ENCODE measurements around the gene CRYBA4. TPM values are rescaled to one million over a fixed set of nuclear protein-coding genes. Genes with fewer than 3 reads are reported as not detected.

The CRYBA4 gene
- total and polyA plus RNA-seq, 10 of the 15 experiments (the other 5 are each of a cell fraction or from before 2014, with no cell fraction given), result 0.12 to 0.17 TPM; not detected in 8

DNA sequence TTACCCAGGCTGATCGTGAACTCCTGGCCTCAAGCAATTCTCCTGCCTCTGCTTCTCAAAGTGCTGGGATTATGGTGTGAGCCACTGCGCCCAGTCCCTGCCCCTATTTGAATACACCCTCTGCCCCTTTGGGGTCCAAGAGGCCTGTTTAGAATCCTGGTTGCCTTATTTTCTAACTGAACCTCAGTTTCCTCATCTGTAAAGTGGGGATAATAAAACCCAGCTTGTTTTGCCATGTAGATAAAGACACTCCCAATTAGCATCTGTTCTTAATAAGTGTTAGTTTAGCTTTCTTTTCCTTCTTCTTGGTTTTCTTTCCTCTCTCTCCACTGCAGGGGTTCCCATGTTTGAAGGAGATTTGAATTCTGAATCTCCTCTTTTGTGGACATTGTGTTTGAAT lies 40.4 kb downstream of the CRYBA4 start:
- DNase-seq (ENCODE audit: low read depth, low spot score), result no peak

DNA sequence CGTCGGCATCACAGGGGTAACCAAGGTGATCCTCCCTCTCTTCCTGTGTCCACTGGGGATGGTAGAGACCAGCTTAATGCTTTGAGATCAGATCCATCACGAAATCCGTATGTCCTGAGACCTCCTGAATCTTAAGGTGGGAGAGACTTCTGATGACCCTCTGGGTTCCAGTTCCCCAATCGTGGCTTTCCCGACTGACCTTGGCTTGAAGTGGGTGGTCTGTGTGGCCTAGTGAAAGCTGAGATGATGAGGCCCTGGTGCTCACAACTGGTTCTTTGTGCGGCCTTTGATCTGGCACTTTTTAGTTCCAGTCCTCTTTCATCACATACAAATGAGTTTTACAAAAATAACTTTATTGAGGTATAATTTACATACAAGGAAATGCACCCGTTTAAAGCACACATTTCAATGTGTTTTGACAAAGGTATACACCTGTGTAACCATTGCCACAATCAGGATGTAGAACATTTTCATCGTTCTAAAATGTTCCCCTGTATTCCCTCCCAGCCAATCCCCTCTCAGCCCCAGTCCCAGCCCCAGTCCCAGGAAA lies 41.7 kb downstream of the CRYBA4 start:
- no TSS peak for BruUV-seq (replicated peaks)
- ChIA-PET RAD21 (ENCODE audit: unreplicated experiment) (interaction anchor here (1.5 kb wide), 1 partner anchor 181 kb away, joined by 3 read pairs; no protein-coding TSS in a partner anchor), CTCF (interaction anchor here (0.6 to 5.4 kb wide), 7 partner anchors 11 to 296 kb away, joined by 3 to 44 read pairs (median 12); partner anchors contain the start of genes HPS4 and SRRD), POLR2A (interaction anchor here (0.6 to 1.0 kb wide), 2 partner anchors 9 to 143 kb away, joined by 3 to 5 read pairs; no protein-coding TSS in a partner anchor), SMC1A (ENCODE audit: uncharacterized antibody, unreplicated experiment) (interaction anchor here (1.1 kb wide), 1 partner anchor 204 kb away, joined by 3 read pairs; no protein-coding TSS in a partner anchor)
- Histone ChIP-seq H3K9me3 (replicated peaks; ENCODE audit: control insufficient read depth, insufficient read depth, low read length) (no peaks in the 10 kb centered on the region), H3K9ac (ENCODE audit: control insufficient read depth, insufficient read depth, low read length) (no peak overlapping the region), H3K79me2 (ENCODE audit: control insufficient read depth, insufficient read depth, low read length) (no peaks in the 10 kb centered on the region), H3K36me3 (ENCODE audit: control insufficient read depth in 2 of 2, insufficient read depth in 2 of 2, low read length in 1 of 2) (no peaks in the 10 kb centered on the region), H3K4me2 (ENCODE audit: control insufficient read depth, insufficient read depth) (no peak overlapping the region), H3K4me3 (no peak overlapping the region), H3K27me3 (replicated peaks in 1 of 2; ENCODE audit: control insufficient read depth in 2 of 2, insufficient read depth in 2 of 2, low read length in 1 of 2) (no peaks in the 10 kb centered on the region), H4K20me1 (ENCODE audit: control insufficient read depth, insufficient read depth) (no peaks in the 10 kb centered on the region), H3K4me1 (ENCODE audit: control insufficient read depth, insufficient read depth, low read length) (peaks cover 29% of the 10 kb centered on the region), H2AFZ (ENCODE audit: control insufficient read depth, low read depth, low read length) (peak overlapping the region; percentile 6; the same call in 1 of the 2 replicates), H3K27ac (ENCODE audit: control insufficient read depth, insufficient read depth) (no peak overlapping the region)
- FAIRE-seq (no peak), ATAC-seq (no peak), DNase-seq (ENCODE audit: low read depth, low spot score) (no peak)
- in situ Hi-C loops (cut with MboI), result no loop called here
- 24% methylated on average over 9 of the region's 9 CpGs for WGBS (ENCODE audit: insufficient coverage, insufficient replicate concordance, low lambda C conversion rate, missing lambda C conversion rate)
- intact Hi-C loops (cut with micrococcal nuclease; ENCODE audit: unreplicated experiment), result no loop called here
- TF ChIP-seq, protein P1, sequence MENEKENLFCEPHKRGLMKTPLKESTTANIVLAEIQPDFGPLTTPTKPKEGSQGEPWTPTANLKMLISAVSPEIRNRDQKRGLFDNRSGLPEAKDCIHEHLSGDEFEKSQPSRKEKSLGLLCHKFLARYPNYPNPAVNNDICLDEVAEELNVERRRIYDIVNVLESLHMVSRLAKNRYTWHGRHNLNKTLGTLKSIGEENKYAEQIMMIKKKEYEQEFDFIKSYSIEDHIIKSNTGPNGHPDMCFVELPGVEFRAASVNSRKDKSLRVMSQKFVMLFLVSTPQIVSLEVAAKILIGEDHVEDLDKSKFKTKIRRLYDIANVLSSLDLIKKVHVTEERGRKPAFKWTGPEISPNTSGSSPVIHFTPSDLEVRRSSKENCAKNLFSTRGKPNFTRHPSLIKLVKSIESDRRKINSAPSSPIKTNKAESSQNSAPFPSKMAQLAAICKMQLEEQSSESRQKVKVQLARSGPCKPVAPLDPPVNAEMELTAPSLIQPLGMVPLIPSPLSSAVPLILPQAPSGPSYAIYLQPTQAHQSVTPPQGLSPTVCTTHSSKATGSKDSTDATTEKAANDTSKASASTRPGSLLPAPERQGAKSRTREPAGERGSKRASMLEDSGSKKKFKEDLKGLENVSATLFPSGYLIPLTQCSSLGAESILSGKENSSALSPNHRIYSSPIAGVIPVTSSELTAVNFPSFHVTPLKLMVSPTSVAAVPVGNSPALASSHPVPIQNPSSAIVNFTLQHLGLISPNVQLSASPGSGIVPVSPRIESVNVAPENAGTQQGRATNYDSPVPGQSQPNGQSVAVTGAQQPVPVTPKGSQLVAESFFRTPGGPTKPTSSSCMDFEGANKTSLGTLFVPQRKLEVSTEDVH (IDR thresholded peaks at IDR 0.05; ENCODE audit: low read depth, partially characterized antibody), result no peak
- TF ChIP-seq MEF2A (IDR thresholded peaks at IDR 0.05; ENCODE audit: insufficient read depth, low read depth, low read length), result no peak
- TF ChIP-seq, protein P2, sequence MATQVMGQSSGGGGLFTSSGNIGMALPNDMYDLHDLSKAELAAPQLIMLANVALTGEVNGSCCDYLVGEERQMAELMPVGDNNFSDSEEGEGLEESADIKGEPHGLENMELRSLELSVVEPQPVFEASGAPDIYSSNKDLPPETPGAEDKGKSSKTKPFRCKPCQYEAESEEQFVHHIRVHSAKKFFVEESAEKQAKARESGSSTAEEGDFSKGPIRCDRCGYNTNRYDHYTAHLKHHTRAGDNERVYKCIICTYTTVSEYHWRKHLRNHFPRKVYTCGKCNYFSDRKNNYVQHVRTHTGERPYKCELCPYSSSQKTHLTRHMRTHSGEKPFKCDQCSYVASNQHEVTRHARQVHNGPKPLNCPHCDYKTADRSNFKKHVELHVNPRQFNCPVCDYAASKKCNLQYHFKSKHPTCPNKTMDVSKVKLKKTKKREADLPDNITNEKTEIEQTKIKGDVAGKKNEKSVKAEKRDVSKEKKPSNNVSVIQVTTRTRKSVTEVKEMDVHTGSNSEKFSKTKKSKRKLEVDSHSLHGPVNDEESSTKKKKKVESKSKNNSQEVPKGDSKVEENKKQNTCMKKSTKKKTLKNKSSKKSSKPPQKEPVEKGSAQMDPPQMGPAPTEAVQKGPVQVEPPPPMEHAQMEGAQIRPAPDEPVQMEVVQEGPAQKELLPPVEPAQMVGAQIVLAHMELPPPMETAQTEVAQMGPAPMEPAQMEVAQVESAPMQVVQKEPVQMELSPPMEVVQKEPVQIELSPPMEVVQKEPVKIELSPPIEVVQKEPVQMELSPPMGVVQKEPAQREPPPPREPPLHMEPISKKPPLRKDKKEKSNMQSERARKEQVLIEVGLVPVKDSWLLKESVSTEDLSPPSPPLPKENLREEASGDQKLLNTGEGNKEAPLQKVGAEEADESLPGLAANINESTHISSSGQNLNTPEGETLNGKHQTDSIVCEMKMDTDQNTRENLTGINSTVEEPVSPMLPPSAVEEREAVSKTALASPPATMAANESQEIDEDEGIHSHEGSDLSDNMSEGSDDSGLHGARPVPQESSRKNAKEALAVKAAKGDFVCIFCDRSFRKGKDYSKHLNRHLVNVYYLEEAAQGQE (IDR thresholded peaks at IDR 0.05; ENCODE audit: low read depth, low read length), result no peak

More for the DNA sequence above, 40.4 kb downstream of the CRYBA4 start:
- H3K79me2 ChIP-seq (ENCODE audit: control insufficient read depth, insufficient read depth, low read length), result no peaks in the 10 kb centered on the region
- no peak overlapping the region for H3K4me3 ChIP-seq
- in situ Hi-C loops (cut with MboI), result no loop called here
- H3K4me1 ChIP-seq (ENCODE audit: control insufficient read depth, insufficient read depth, low read length), result peaks cover 36% of the 10 kb centered on the region
- WGBS (ENCODE audit: insufficient coverage, insufficient replicate concordance, low lambda C conversion rate, missing lambda C conversion rate), result 100% methylated on average over 2 of the region's 2 CpGs
- intact Hi-C loops (cut with micrococcal nuclease; ENCODE audit: unreplicated experiment), result no loop called here
- ATAC-seq (no peak), FAIRE-seq (no peak)
- no peaks in the 10 kb centered on the region for H4K20me1 ChIP-seq (ENCODE audit: control insufficient read depth, insufficient read depth)
- 0 out of 4 replicates have a peak, but pooled peaks cover 0 to 4% of the 10 kb centered on the region in 2 experiments for H3K27me3 ChIP-seq (replicated peaks in 1 of 2; ENCODE audit: control insufficient read depth in 2 of 2, insufficient read depth in 2 of 2, low read length in 1 of 2)
- ChIA-PET CTCF (interaction anchor here (0.7 to 5.4 kb wide), 3 partner anchors 12 to 295 kb away, joined by 3 to 44 read pairs (median 7); no protein-coding TSS in a partner anchor), SMC1A (ENCODE audit: uncharacterized antibody, unreplicated experiment) (interaction anchor here (0.6 to 1.2 kb wide), 5 partner anchors 10 to 1844 kb away, joined by 3 to 4 read pairs (median 3); no protein-coding TSS in a partner anchor), RAD21 (ENCODE audit: unreplicated experiment) (interaction anchor here (1.5 kb wide), 1 partner anchor 180 kb away, joined by 3 read pairs; no protein-coding TSS in a partner anchor), POLR2A (no interaction called here)
- BruUV-seq (replicated peaks), result no TSS peak
- H3K9me3 ChIP-seq (replicated peaks; ENCODE audit: control insufficient read depth, insufficient read depth, low read length), result no peaks in the 10 kb centered on the region
- no peak overlapping the region for H3K9ac ChIP-seq (ENCODE audit: control insufficient read depth, insufficient read depth, low read length)
- no peak overlapping the region for H2AFZ ChIP-seq (ENCODE audit: control insufficient read depth, low read depth, low read length)
- no peaks in the 10 kb centered on the region for H3K36me3 ChIP-seq (ENCODE audit: control insufficient read depth in 2 of 2, insufficient read depth in 2 of 2, low read length in 1 of 2)
- TF ChIP-seq SIX5 (IDR thresholded peaks at IDR 0.05; ENCODE audit: low read depth, low read length, severe bottlenecking) (no peak), POLR2A (IDR thresholded peaks at IDR 0.05; ENCODE audit: low read depth, low read length) (no peak), CBX3 (IDR thresholded peaks at IDR 0.05; ENCODE audit: borderline replicate concordance, low read depth) (no peak), NBN (IDR thresholded peaks at IDR 0.05) (no peak), RFX5 (IDR thresholded peaks at IDR 0.05; ENCODE audit: low read depth, low read length) (no peak), POLR2AphosphoS5 (IDR thresholded peaks at IDR 0.05; ENCODE audit: low read length) (no peak), ZNF207 (IDR thresholded peaks at IDR 0.05; ENCODE audit: borderline replicate concordance) (no peak), KLF5 (IDR thresholded peaks at IDR 0.05; ENCODE audit: partially characterized antibody) (no peak), FOXM1 (IDR thresholded peaks at IDR 0.05; ENCODE audit: low read depth, low read length) (no peak), EED (IDR thresholded peaks at IDR 0.05; ENCODE audit: low read depth) (no peak), HDGF (IDR thresholded peaks at IDR 0.05) (no peak), EP300 (IDR thresholded peaks at IDR 0.05; ENCODE audit: borderline replicate concordance in 1 of 2, control insufficient read depth in 1 of 2, low read depth in 2 of 2, low read length in 2 of 2) (no peak), ZNF217 (IDR thresholded peaks at IDR 0.05) (no peak), NR2F1 (conservative IDR thresholded peaks at IDR 0.05) (no peak)
- no peak overlapping the region for H3K27ac ChIP-seq (ENCODE audit: control insufficient read depth, insufficient read depth)
- no peak overlapping the region for H3K4me2 ChIP-seq (ENCODE audit: control insufficient read depth, insufficient read depth)
